COLO668 (cell line): ENCODE results near the gene RNF227.

ENCODE experiments used
- DNase-seq: peaks from one replicate; lab custom pipeline; 2025; ENCODE audit not compliant: unreplicated experiment; lab: John Stamatoyannopoulos, UW

RNF227 gene

DNA sequence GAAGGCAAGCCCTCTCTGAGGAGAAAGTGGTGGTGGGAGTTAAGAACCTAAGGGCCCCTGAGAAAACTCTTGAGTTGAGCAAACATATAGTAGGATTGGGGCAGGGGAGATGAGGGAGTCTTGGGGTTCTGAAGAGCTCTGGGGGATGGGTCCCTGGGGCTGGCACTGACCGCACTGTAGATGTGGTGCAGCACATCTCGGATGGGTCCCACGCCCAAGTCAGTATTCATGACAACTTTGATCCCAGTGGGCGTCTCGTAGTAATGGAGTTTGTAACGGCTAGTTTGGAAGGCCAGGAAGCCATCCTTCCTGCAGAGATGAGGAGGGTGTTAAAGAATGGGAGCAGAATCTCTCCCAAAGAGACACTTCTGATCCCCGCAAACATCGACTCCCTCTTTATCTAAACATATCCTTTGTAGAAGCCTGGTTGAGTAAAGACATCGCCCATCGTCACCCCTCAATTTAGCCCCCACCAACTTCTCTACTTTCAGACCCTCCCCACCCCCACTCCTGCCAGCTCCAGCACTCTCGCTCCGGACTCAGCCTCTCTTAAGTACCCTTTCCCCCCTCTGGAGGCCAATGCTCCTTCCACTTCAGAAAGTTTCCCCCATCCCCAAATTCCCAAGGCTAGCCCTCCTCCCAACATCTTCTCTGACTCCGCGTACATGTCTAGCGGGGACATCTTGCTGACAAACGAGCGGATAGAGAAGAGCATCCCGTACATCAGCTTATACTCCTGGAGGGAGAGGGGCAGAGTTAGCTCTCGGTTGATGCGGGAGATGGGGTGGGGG, 14.9 kb upstream of the RNF227 start:
- no peak for DNase-seq

DNA sequence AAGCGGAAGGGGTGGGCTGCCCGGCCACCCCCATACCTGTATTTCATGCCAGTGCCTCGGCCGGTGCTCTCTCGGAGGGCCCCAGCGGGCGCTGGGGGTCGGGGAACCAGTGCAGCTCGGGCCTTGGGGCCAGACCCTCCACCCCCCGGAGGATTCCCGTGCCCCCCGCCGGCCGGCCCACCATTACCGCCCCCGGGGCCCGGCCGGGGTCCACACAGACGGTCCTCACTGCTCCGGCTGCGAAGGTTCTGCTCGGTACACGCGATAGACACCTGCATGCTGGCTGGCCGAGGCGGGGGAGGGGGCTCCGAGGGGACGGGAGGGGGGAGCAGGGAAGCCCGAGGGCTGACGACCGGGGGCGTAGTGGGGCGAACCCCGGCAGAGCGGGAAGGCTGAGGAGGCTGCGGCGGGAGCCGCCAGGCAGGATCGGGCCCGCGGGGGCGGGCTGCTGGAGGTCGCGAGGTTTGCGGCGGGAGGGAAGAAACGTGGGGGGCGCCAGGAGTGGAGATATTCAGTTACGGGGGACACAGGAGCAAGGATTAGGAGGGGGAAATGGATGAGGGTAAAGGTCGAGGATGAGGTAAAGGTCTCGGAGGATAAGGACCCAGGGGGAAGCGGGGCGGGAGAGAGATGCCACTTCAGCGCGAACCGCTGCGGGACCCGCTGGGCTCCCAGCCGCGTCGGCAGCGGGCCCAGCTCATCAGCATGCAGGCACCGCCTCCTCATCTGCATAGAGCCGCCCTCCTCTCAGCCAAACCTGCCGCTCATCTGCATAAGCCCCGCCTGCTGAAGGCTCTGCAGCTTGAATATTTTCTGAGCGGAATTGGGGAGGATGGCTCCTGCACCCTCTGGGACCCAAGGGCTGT, 13.3 kb upstream of the RNF227 start, which contains the start of gene KCNAB3:
KCNAB3 (minus strand) TSS at position 699 of the 866 bp plus-strand sequence; CDS start at position 278, 421 bp downstream.
- DNase-seq, result peak; percentile 1

- no peak for DNase-seq
Measured at GRCh38 chr17:7927596-7927995, 11.5 kb upstream of the RNF227 start.

- peak; percentile 74 for DNase-seq
Measured at GRCh38 chr17:7922845-7923628, 6.9 kb upstream of the RNF227 start.

DNA sequence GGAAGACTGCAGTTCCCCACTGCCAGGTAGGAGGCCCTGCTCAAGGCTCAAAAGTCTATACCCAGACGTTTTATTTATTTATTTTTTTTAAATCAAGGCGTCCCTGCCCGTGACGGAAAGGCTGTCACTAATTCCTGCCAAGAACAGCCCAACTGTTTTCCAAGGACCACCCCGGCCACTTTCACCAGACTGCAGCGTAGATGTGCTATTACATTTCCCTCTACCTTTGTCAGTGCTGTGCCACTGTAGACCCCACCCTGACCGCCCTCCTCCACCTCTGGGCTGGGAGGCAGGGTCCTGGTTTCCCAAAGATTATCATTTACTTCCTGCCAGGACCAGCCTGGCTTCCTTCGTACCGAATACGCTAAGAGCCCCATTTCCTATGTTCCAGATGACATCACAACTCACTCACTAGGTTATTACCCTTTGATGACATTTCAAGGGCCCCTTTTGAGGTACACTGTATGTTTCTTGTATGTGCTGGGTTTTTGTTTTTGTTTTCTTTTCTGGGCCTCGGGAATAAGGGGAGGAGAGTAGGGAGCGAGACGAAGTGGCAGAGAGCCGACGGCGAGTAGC, 6.3 kb upstream of the RNF227 start:
- no peak for DNase-seq

- peak; percentile 1 for DNase-seq
Measured at GRCh38 chr17:7916808-7917207, 719 bp upstream of the RNF227 start.

GRCh38 chr17:7916385-7916682, 245 bp upstream of the RNF227 start:
- DNase-seq, result no peak

DNA sequence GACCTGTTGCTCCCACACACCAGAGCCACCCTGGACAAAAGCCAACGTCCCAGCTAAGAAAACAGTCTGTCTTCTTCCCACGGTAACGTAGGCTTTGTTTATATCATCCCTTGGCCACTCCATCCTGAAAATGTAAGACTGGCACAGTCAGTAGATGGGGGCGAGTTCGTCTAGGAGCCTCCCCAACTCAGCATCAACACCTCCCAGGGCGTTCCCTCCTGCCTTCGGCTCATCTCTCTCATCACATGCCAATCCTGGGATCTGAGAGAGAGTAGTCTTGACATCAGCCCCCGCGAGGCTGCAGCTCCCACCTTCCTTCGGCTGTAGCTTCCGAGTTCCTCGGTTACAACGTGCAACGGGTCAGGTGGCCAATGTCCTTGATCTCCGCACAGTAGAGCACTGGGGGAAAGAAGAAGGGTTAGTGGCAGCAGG, 894 bp downstream of the RNF227 start:
- DNase-seq, result no peak

- DNase-seq, result peak; percentile 17
Measured at GRCh38 chr17:7912927-7913524, 3.1 kb downstream of the RNF227 start.

- DNase-seq, result no peak
Measured at GRCh38 chr17:7911116-7911515, 5.0 kb downstream of the RNF227 start.

DNA sequence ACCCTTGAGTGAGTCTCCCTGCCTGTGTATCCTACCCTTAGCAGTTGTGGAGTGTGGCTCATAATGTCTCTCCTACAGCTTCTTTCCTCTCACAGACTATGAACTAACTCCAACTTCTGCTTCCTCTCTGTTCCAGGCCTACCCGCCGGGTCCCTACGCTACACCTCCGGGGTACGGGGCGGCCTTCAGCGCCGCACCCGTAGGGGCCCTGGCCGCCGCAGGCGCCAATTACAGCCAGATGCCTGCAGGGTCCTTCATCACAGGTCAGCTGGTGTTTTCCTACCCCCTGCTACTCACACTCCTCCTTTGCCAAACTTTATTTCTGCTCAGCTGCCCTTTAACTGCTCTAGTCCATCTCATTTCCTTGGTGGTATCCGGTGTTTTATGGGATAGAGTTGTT, 5.4 kb downstream of the RNF227 start:
- DNase-seq, result no peak

DNA sequence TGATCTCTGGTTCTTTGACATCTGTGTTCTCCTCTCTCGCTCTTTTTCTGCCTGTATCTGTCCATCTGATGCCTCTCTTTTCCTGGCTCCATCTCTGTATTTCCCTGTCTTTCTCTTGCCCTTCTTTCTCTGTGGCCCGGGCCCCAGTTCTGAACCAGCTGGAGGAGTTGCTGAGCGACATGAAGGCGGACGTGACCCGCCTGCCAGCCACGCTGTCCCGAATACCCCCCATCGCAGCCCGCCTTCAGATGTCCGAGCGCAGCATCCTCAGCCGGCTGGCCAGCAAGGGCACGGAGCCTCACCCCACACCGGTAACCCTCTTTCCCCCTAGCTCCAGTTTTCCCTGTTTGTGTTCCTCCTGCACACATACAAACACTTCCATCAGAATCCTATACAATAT, 5.8 kb downstream of the RNF227 start:
- no peak for DNase-seq

- no peak for DNase-seq
Measured at GRCh38 chr17:7909089-7909488, 7.0 kb downstream of the RNF227 start.

GRCh38 chr17:7903154-7904103, 12.7 kb downstream of the RNF227 start:
- DNase-seq, result no peak

DNA sequence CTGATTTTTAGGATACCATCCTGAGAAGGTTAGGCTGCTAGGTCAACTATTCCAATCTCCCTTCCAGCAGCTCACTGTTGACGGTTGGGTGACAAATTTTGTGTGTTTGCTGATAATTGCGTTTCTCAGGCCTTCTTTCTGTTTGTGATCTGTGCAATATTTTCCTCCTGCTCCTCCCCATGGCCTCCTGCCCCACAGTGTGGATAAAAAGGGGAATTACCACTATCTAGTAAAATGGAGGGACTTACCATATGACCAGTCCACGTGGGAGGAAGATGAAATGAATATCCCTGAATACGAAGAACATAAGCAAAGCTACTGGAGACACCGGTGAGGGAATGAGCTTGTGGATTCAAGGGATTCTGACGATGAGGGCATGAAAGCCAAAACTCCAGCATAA, 18.3 kb downstream of the RNF227 start:
- peak; percentile 0 for DNase-seq

DNA sequence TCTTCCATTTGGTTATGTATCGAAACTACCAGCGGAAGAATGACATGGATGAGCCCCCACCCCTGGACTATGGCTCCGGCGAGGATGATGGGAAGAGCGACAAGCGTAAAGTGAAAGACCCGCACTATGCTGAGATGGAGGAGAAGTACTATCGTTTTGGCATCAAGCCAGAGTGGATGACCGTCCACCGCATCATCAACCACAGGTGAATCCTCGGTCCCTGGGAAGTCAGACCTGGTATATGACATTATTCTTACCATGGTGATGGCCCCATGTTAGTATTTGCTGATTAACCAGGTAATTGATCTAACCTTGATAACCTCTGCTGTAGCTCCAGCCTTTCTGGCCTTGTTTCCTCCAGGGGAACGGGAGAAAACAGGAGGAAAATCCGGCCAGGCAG, 19.0 kb downstream of the RNF227 start:
- DNase-seq, result no peak

DNA sequence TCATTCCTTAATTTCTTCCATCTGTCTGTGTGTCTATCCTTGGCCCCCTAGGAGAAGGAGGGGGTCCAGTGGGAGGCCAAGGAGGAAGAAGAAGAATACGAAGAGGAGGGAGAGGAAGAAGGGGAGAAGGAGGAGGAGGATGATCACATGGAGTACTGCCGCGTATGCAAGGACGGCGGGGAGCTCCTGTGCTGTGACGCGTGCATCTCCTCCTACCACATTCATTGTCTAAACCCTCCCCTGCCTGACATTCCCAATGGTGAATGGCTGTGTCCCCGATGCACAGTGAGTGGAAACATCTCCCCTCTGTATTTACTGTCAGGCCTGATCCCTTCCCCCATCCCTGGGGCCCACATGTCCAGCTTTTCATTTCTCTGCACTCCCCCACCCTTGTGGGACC, 21.2 kb downstream of the RNF227 start:
- DNase-seq, result no peak

DNA sequence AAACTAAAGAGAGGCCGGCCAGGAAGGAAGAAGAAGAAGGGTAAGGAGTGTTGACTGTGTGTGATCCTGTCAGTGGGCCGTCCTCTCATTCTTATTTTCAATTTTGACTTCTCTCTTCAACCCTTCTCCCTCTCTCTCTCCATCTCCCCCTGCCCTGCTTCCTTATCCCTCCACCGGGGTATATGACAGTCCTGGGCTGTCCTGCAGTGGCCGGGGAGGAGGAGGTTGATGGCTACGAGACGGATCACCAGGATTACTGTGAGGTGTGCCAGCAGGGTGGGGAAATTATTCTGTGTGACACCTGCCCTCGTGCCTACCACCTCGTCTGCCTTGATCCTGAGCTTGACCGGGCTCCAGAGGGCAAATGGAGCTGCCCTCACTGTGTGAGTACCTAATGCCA, 21.9 kb downstream of the RNF227 start:
- no peak for DNase-seq

DNA sequence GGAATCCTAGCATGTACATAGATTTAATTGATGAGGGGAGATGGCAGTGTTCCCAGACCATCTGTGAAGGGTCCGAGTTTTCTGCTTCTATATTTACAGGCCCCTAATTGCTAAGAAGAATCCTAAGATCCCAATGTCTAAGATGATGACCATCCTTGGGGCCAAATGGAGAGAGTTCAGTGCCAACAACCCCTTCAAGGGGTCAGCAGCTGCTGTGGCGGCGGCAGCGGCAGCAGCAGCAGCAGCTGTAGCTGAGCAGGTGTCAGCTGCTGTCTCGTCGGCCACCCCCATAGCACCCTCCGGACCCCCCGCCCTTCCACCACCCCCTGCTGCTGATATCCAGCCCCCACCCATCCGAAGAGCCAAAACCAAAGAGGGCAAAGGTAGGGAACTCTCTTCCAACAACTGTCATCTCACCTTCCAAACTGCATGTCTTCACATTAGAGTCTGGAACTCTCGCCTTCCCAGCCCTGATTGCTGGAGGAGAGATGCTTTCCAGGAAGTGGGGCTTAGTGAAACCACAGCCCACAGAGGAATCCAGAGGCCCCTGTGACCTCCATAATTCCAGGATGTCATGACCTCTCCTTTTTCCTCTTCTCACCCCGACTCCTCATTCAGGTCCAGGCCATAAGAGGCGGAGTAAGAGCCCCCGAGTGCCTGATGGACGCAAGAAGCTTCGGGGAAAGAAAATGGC, 22.8 kb downstream of the RNF227 start:
- no peak for DNase-seq
